Measurements from ENCODE around the gene SYNPO2.

DNA sequence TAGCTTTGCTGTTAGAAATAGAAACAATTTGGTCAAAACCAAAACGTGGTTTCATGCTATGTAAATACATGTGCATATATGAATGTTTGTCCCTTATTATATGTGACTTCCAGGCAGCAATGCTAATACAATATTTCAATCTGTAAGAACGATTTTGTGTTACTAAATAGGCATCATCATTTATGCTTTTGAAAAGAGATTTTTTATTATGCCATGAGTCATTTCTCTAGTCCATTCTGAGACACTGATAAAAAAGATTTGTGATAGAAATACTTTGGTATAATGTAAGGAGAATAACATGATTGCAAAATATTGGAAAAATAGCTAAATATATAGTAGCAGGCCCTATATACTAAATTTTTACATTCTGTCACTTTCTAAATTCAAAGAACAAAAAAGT, 28.9 kb downstream of the SYNPO2 start:
- TF ChIP-seq, protein P1, sequence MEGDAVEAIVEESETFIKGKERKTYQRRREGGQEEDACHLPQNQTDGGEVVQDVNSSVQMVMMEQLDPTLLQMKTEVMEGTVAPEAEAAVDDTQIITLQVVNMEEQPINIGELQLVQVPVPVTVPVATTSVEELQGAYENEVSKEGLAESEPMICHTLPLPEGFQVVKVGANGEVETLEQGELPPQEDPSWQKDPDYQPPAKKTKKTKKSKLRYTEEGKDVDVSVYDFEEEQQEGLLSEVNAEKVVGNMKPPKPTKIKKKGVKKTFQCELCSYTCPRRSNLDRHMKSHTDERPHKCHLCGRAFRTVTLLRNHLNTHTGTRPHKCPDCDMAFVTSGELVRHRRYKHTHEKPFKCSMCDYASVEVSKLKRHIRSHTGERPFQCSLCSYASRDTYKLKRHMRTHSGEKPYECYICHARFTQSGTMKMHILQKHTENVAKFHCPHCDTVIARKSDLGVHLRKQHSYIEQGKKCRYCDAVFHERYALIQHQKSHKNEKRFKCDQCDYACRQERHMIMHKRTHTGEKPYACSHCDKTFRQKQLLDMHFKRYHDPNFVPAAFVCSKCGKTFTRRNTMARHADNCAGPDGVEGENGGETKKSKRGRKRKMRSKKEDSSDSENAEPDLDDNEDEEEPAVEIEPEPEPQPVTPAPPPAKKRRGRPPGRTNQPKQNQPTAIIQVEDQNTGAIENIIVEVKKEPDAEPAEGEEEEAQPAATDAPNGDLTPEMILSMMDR (conservative IDR thresholded peaks at IDR 0.05; ENCODE audit: low read length) = no peak
- TF ChIP-seq EZH2phosphoT487 (IDR thresholded peaks at IDR 0.05; ENCODE audit: borderline replicate concordance) = no peak

Data from Loucy (cell line).